Superior temporal gyrus (tissue), 1 donor: ENCODE data around the gene IFI35.
"Not testable (repeated sequence)": the region's sequence is repeated elsewhere in the genome, so short reads cannot be mapped to it uniquely, and the experiment has no call there.

Source experiments
- DNase-seq: peaks from one replicate; pipeline ENCODE4 v3.0.0-alpha.2; 2016; ENCODE audit errors: extremely low spot score

IFI35 gene

GRCh38 chr17:43024407-43025289 is 18.1 kb downstream of the IFI35 start, which contains the start of gene RND2:
TSS of gene RND2 (plus strand) at chr17:43025231. CDS start at chr17:43025348, 117 bp downstream.
- peak; percentile 93 for DNase-seq

DNA sequence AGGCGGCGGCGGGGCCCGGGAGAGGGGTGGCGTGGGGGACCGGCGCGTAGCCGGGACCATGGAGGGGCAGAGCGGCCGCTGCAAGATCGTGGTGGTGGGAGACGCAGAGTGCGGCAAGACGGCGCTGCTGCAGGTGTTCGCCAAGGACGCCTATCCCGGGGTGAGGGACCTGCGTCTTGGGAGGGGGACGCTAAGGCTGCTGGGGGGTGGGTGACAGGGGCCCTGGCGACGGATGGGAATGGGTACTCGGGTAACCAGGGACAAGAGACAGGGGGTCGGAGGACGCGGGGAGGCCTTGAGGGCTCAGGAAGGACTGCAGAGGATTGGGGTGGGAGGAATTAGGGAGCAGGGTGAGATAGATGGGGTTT is 18.7 kb downstream of the IFI35 start:
- no peak for DNase-seq

- DNase-seq = no peak
These were observed 19.4 kb downstream of the IFI35 start for GRCh38 chr17:43025766-43026537.

GRCh38 chr17:43026595-43026994 is 20.0 kb downstream of the IFI35 start:
- DNase-seq = no peak

DNA sequence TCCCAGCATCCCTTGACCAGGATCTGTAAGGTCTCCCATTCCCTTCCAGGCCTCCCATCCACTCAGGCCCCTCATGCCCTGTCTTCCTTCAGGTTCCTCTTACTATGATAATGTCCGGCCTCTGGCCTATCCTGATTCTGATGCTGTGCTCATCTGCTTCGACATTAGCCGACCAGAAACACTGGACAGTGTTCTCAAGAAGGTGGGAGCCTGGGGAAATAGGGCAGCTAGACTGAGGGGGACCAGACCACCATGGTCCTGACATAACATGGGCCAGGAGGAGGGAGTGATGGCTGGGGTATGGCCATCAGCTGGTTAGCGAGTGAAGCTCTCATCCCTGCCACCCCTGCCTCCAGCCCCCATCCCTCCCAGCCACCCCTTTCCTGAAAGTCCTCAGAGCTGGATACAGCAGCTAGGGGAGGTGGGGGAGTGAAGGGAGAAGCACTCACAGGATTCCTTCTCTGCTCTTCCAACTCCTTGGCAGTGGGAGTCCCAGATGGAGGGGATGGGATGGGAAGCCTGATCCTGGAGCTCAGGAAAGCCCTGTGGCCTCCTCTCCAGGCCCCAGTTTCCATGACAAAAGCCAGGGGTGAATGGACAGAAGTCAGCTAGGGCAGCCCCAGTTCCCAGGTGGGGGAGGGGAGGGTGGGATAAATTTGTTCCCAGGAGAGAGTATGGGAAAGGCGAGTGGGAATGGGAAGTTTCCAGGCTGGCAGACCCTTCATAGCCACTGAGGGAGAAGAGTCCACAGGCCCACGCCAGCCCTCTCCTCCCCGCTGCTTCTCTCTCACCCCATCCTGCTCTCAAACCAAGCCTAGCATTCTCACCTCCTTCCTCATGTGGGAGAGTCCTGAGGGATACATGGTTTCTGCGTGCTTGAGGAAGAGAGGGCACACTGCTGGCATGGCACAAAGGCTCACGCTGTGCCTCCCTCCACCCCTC is 20.8 kb downstream of the IFI35 start:
- no peak for DNase-seq

GRCh38 chr17:43028221-43028861 is 21.8 kb downstream of the IFI35 start:
- DNase-seq = no peak

GRCh38 chr17:43030137-43030767 is 23.7 kb downstream of the IFI35 start:
- no peak for DNase-seq

DNA sequence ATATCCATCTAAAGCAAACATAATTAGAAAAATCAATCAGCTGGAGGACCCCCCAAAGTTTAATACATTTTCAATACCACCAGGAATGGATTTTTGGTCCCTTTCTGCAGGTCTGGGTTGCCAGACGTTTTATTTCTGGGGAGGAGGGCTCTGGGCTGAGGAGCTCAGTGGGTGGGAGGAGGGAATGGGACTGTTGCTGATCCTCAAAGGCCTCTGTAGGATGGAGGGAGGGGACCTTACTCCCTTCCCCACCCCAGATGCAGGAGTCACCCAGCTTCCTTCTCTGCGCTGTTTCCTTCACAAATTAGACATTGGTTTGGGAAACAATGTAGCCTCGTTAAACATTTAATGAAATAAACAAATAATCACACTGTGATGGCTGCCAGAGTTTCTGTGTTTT is 25.1 kb downstream of the IFI35 start:
- no peak for DNase-seq

- DNase-seq = peak; percentile 45
These were observed 27.6 kb downstream of the IFI35 start for GRCh38 chr17:43033948-43034881.

GRCh38 chr17:43034894-43035293 is 28.3 kb downstream of the IFI35 start:
- no peak for DNase-seq

- DNase-seq = no peak
These were observed 33.1 kb downstream of the IFI35 start for GRCh38 chr17:43039646-43040045.

DNA sequence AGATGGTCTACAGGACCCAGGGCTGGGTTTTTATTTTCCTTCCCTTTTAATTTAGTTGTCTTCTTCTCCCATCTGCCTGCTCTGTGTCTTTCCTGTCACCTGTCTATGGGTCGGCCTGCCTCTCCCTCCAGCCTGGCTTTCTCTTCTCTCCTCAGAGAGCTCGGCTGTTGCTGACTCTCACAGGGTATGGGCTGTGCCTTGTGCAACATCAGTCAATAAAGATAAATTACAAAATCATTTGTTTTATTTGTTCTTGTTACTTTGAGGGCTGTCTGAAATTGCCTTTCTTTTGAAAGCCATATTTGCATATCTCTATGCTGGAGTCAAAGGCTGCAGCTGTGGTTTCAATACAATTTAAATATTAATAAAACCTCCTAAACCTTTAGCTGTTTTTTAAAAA is 34.1 kb downstream of the IFI35 start:
- no peak for DNase-seq

GRCh38 chr17:43042025-43042628 is 35.5 kb downstream of the IFI35 start:
- DNase-seq = no peak

DNA sequence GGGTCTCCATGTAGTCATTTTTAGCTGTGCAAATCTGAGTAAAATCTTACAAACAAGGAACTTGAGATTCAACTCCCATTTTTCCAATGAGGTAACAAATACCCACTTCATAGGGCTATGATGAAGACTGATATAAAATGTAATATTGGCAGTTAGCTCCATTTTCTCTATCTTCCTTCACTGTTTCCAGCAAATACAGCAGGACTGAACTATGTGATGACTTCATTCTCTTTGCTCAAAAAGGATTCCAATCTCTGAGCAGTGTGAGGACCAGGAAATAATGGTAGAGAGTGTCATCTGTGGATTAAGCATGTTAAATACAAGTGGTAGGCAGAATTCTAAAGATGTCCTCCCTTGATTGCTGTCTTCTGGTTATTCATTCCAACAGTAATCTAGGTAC is 36.7 kb downstream of the IFI35 start:
- DNase-seq = no peak

GRCh38 chr17:43044024-43044423 is 37.4 kb downstream of the IFI35 start:
- no peak for DNase-seq

DNA sequence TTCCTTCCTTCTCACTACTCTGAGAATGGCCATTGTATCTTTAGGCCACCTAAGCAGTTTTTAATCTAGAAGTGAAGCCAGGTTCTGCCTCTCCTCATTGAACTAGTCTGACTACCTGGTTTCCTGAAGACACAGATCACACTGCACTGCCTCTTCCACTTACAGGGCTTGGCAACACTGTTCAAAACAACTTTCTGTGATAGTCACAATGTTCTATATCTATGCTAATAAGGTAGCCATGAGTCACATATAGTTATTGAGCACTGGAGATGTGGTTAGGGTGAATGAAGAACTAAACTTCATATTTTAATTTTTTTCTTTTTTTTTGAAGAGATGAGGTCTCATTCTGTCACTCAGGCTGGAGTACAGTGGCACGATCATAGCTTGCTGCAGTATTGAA is 45.4 kb downstream of the IFI35 start:
- no peak for DNase-seq

GRCh38 chr17:43053008-43053407 is 46.4 kb downstream of the IFI35 start:
- not testable (repeated sequence) for DNase-seq

GRCh38 chr17:43056051-43056450 is 49.5 kb downstream of the IFI35 start:
- DNase-seq = no peak

DNA sequence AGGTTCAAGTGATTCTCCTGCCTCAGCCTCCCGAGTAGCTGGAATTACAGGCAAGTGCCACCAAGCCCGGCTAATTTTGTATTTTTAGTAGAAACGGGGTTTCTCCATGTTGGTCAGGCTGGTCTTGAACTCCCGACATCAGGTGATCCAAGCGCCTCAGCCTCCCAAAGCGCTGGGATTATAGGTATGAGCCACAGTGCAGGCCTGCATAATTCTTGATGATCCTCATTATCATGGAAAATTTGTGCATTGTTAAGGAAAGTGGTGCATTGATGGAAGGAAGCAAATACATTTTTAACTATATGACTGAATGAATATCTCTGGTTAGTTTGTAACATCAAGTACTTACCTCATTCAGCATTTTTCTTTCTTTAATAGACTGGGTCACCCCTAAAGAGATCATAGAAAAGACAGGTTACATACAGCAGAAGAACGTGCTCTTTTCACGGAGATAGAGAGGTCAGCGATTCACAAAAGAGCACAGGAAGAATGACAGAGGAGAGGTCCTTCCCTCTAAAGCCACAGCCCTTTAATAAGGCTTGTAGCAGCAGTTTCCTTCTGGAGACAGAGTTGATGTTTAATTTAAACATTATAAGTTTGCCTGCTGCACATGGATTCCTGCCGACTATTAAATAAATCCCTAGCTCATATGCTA is 56.5 kb downstream of the IFI35 start:
- DNase-seq = no peak
